Measurements from ENCODE around the gene BAIAP2. TPM values are rescaled to one million over a fixed set of nuclear protein-coding genes. Genes with fewer than 3 reads are reported as not detected.

The BAIAP2 gene
- total and polyA plus RNA-seq, 3 experiments from 2014 or later: 5.3 to 8.8 (median 6.6) TPM

DNA sequence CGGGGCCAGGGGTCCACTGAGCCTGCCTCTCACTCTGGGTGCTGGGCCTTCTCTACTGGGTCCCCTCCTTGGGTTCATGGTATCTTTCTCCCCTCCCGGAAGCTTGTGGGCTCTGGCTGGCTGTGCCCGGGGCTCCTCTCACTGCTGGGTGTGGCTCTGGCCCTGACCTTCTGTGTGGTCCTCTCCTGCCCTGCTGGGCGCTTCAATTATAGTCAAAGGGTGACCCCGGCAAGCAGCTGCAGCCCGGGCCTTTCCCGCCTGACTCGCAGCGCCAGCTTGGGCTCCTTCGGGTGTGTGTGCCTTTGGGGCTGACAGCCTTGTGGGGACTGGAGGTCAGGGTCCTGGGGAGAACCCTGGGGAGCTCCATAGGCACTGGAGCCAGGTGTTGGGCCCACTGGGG, 76.1 kb downstream of the BAIAP2 start:
- CTCF ChIA-PET: no interaction called here

DNA sequence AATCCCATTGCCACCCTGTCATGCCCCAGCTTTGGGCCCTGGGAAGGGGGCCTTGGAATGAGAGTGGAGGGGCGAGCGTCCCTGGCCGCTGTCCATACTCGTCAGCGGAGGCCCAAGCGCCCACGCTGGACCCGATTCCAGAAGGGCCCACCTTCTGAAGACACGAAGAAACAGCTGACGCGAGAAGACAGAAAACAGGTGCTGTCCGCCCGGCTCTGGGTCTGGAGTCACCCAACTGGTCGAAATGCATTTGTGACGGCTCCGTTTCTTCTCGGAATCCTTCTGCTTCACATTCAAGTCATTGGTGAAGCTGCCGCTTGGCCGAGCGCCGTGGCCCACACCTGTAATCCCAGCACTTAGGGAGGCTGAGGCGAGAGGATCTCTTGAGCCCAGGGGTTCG, 77.5 kb downstream of the BAIAP2 start:
- ChIA-PET POLR2A (no interaction called here), CTCF (no interaction called here)
- no peak overlapping the region for H3K4me3 Mint-ChIP-seq
- Histone ChIP-seq H3K4me1 (ENCODE audit: insufficient read depth, low read length) (no peaks in the 10 kb centered on the region), H3K4me3 (ENCODE audit: low read length) (no peak overlapping the region), H3K27me3 (ENCODE audit: insufficient read depth, low read length, poor library complexity, severe bottlenecking) (no peaks in the 10 kb centered on the region), H3K27ac (ENCODE audit: low read depth, low read length) (no peak overlapping the region), H3K9me3 (ENCODE audit: low read length) (no peaks in the 10 kb centered on the region), H3K36me3 (ENCODE audit: insufficient read depth, low read length) (no peaks in the 10 kb centered on the region)
- peaks cover 0 to 2% of the 10 kb centered on the region in 2 donors for H3K27me3 Mint-ChIP-seq
- no peaks in the 10 kb centered on the region for H3K9me3 Mint-ChIP-seq
- H3K36me3 Mint-ChIP-seq: no peaks in the 10 kb centered on the region
- H3K4me1 Mint-ChIP-seq: no peaks in the 10 kb centered on the region
- H3K27ac Mint-ChIP-seq: no peak overlapping the region
- no peak for DNase-seq

More for the DNA sequence above, 76.1 kb downstream of the BAIAP2 start:
- POLR2A ChIA-PET: no interaction called here
- no peaks in the 10 kb centered on the region for H3K36me3 ChIP-seq (ENCODE audit: insufficient read depth, low read length)
- no peak overlapping the region for H3K27ac ChIP-seq (ENCODE audit: low read depth, low read length)
- H3K9me3 ChIP-seq (ENCODE audit: low read length): no peaks in the 10 kb centered on the region
- DNase-seq: no peak
- no peak overlapping the region for H3K4me3 ChIP-seq (ENCODE audit: low read length)
- H3K4me3 Mint-ChIP-seq: no peak overlapping the region
- peaks cover 0 to 2% of the 10 kb centered on the region in 2 donors for H3K27me3 Mint-ChIP-seq
- H3K9me3 Mint-ChIP-seq: no peaks in the 10 kb centered on the region
- no peaks in the 10 kb centered on the region for H3K4me1 Mint-ChIP-seq
- no peak overlapping the region for H3K27ac Mint-ChIP-seq
- H3K27me3 ChIP-seq (ENCODE audit: insufficient read depth, low read length, poor library complexity, severe bottlenecking): no peaks in the 10 kb centered on the region
- H3K36me3 Mint-ChIP-seq: no peaks in the 10 kb centered on the region
- no peaks in the 10 kb centered on the region for H3K4me1 ChIP-seq (ENCODE audit: insufficient read depth, low read length)

DNA sequence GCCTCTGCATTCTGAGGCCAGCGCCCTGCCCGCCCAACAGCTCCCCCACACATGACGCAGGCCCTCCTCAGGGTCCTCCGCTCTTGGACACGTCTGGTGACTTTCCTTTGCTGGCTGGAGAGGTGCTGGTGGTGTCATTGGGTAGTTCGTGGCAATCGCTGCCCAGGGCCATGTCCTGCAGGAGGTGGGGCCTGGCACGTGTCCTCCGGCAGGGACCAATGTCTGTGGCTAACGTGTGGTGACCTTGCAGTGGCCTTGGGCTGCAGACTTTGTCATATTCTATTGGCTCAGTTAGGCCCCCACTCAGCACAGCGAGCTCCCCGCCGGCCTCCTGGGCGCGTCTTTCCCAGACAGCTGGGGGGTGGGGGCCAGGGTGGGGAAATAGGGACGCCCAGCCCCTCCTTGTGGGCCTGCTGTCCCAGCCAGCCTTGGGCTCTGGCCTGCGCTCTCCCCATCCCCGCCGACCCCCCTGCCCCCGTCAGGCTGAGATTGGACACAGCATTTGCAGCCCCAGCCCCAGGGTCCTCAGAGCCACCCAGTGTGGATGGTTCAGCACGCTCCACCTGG, 78.3 kb downstream of the BAIAP2 start:
- Mint-ChIP-seq H3K4me3 (no peak overlapping the region), H3K27ac (no peak overlapping the region)
- no peak for DNase-seq

DNA sequence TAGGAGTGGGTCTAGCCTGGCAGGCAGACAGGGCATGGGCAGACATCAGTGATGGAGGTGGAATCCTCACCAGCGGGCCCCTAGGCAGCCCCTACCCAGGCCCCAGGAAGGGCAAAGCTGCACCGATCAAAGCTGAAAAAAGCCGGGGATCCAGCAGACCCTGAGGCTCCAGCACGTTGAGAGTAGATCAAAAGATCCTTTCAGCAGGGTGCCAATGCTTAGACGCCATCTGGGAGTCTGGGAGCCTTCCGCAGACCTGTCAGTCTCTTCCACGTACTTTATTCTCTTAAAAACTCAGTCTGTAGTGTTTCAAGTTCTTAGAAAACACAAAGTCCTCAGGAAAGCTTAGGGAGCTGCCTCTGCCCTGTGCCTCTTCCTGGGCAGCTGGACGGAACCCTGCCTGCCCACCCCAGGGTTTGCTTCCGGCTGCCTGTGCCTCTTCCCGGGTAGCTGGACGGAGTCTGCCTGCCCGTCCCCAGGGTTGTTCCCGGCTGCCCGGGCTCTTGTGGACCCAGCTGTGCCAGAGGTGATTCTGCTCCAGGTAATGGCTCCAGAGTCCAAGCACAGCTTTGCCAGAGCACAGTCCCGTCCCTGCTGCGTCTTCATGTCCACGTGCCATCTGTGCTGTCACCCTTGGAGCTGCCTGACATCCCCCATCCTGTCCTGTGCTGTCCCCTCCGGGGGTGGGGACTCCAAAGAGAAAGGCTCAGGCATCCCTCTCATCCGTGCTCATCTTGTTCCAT, 79.6 kb downstream of the BAIAP2 start:
- DNase-seq: no peak
- H3K9me3 Mint-ChIP-seq: no peaks in the 10 kb centered on the region
- Histone ChIP-seq H3K4me1 (ENCODE audit: insufficient read depth, low read length) (no peaks in the 10 kb centered on the region), H3K27ac (ENCODE audit: low read depth, low read length) (no peak overlapping the region), H3K9me3 (ENCODE audit: low read length) (no peaks in the 10 kb centered on the region), H3K36me3 (ENCODE audit: insufficient read depth, low read length) (no peaks in the 10 kb centered on the region), H3K4me3 (ENCODE audit: low read length) (no peak overlapping the region), H3K27me3 (ENCODE audit: insufficient read depth, low read length, poor library complexity, severe bottlenecking) (no peaks in the 10 kb centered on the region)
- no peak overlapping the region for H3K4me3 Mint-ChIP-seq
- ChIA-PET POLR2A (interaction anchor here (0.7 kb wide), 1 partner anchor 75 kb away, joined by 5 read pairs; no protein-coding TSS in a partner anchor), CTCF (no interaction called here)
- peaks cover 2 to 4% of the 10 kb centered on the region in 2 donors for H3K27me3 Mint-ChIP-seq
- H3K27ac Mint-ChIP-seq: no peak overlapping the region
- H3K4me1 Mint-ChIP-seq: peaks cover 0 to 9% (median 0%) of the 10 kb centered on the region in 3 donors
- no peaks in the 10 kb centered on the region for H3K36me3 Mint-ChIP-seq

More for the DNA sequence above, 78.3 kb downstream of the BAIAP2 start:
- CTCF ChIA-PET: no interaction called here
- no peaks in the 10 kb centered on the region for H3K9me3 ChIP-seq (ENCODE audit: low read length)
- no peaks in the 10 kb centered on the region for H3K36me3 ChIP-seq (ENCODE audit: insufficient read depth, low read length)
- no peaks in the 10 kb centered on the region for H3K4me1 ChIP-seq (ENCODE audit: insufficient read depth, low read length)
- Mint-ChIP-seq H3K4me1 (no peaks in the 10 kb centered on the region), H3K36me3 (no peaks in the 10 kb centered on the region), H3K9me3 (no peaks in the 10 kb centered on the region), H3K27me3 (peaks cover 1 to 2% of the 10 kb centered on the region in 2 donors)
- POLR2A ChIA-PET: no interaction called here
- H3K27ac ChIP-seq (ENCODE audit: low read depth, low read length): no peak overlapping the region
- no peaks in the 10 kb centered on the region for H3K27me3 ChIP-seq (ENCODE audit: insufficient read depth, low read length, poor library complexity, severe bottlenecking)
- H3K4me3 ChIP-seq (ENCODE audit: low read length): no peak overlapping the region

DNA sequence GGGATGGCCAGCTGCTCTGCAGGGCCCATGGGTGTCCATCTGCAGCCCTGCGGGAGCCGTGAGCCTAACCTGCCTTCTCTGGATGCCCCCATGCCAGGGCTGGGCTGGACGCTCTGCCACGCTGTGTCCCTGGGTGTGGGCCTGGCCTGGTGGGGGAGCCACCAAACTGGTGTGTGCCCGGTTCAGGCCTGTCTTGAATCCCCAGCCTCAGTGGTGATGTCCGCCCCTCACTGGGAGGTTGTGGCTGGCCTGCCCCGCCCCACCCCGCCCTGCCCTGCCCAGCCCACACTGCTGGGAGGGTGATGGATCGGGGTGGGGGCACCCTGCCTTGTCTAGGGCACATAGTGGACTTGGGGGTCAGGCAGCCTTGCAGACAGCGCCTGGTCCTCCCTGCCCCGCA, 80.3 kb downstream of the BAIAP2 start:
- DNase-seq: no peak
- peaks cover 0 to 11% (median 0%) of the 10 kb centered on the region in 3 donors for H3K4me1 Mint-ChIP-seq
- CTCF ChIA-PET: no interaction called here
- Histone ChIP-seq H3K4me1 (ENCODE audit: insufficient read depth, low read length) (no peaks in the 10 kb centered on the region), H3K4me3 (ENCODE audit: low read length) (no peak overlapping the region), H3K36me3 (ENCODE audit: insufficient read depth, low read length) (no peaks in the 10 kb centered on the region), H3K27me3 (ENCODE audit: insufficient read depth, low read length, poor library complexity, severe bottlenecking) (no peaks in the 10 kb centered on the region), H3K9me3 (ENCODE audit: low read length) (no peaks in the 10 kb centered on the region), H3K27ac (ENCODE audit: low read depth, low read length) (no peak overlapping the region)
- no peak overlapping the region for H3K4me3 Mint-ChIP-seq
- no peaks in the 10 kb centered on the region for H3K9me3 Mint-ChIP-seq
- H3K36me3 Mint-ChIP-seq: no peaks in the 10 kb centered on the region
- H3K27me3 Mint-ChIP-seq: peaks cover 2 to 4% of the 10 kb centered on the region in 2 donors
- POLR2A ChIA-PET: no interaction called here
- no peak overlapping the region for H3K27ac Mint-ChIP-seq

DNA sequence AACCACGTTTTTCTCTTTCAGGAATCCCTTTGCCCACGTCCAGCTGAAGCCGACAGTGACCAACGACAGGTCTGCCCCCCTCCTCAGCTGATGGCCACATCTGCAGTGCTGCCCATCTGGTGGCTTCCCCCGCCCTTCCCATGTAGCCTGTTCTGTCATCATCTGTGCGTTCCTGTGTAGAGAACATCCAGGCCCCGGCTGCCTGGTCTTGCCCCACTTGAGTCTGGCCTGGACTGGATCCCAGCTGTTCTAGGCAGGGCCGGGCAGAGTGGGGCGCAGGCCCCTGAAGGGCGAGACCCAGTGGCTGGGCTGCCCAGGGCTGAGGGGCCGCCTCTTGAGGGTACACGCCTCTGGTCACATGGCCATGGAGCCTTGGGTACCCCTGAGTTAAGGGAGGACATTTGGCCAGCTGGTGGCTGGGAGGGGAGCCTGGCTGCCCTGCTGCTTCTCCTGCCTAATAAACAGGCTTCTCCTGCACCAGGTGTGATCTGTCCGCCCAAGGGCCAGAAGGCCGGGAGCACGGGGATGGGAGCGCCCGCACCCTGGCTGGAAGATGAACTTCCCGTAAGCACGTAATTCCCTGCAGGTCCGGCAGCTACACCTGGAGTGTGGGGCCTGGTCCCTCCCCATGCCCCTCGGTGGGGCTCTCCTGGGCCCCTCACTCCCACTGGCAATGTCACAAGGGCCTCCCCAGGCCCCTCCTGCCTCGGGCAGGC, 81.0 kb downstream of the BAIAP2 start:
- CTCF ChIA-PET: no interaction called here
- Mint-ChIP-seq H3K36me3 (no peaks in the 10 kb centered on the region), H3K27ac (peak overlapping the region in 1 of 8 donors; percentile 90), H3K4me3 (no peak overlapping the region), H3K9me3 (no peaks in the 10 kb centered on the region), H3K4me1 (peaks cover 0 to 11% (median 0%) of the 10 kb centered on the region in 3 donors), H3K27me3 (peaks cover 2 to 4% of the 10 kb centered on the region in 2 donors)
- Histone ChIP-seq H3K9me3 (ENCODE audit: low read length) (no peaks in the 10 kb centered on the region), H3K27me3 (ENCODE audit: insufficient read depth, low read length, poor library complexity, severe bottlenecking) (no peaks in the 10 kb centered on the region), H3K4me3 (ENCODE audit: low read length) (no peak overlapping the region), H3K36me3 (ENCODE audit: insufficient read depth, low read length) (no peaks in the 10 kb centered on the region), H3K4me1 (ENCODE audit: insufficient read depth, low read length) (no peaks in the 10 kb centered on the region), H3K27ac (ENCODE audit: low read depth, low read length) (no peak overlapping the region)
- POLR2A ChIA-PET: no interaction called here
- no peak for DNase-seq

DNA sequence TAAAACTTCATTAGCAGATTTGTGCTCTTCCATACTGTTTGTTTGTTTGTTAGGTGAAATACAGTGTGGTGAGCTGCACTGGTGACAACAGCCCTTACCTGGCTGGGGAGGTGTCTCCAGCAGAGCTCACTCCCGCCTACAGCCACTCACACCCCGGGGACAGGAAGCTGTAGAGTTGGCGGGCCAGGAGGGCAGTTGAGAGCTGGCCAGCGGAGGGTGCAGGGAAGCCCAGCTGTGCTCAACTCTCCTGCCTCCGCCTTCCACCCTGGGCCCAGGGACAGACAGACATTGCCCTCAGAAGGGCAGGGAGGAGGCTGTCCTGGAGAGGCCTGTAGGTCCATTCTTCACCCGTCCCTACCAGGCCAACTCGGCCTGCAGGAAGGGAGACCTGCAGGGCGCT, 81.8 kb downstream of the BAIAP2 start:
- H3K36me3 ChIP-seq (ENCODE audit: insufficient read depth, low read length): no peaks in the 10 kb centered on the region
- CTCF ChIA-PET: no interaction called here
- no peaks in the 10 kb centered on the region for H3K36me3 Mint-ChIP-seq
- H3K9me3 Mint-ChIP-seq: no peaks in the 10 kb centered on the region
- DNase-seq: no peak
- H3K27me3 ChIP-seq (ENCODE audit: insufficient read depth, low read length, poor library complexity, severe bottlenecking): no peaks in the 10 kb centered on the region
- no peak overlapping the region for H3K27ac Mint-ChIP-seq
- peaks cover under 1 to 4% of the 10 kb centered on the region in 2 donors for H3K27me3 Mint-ChIP-seq
- H3K4me3 Mint-ChIP-seq: no peak overlapping the region
- no peaks in the 10 kb centered on the region for H3K4me1 ChIP-seq (ENCODE audit: insufficient read depth, low read length)
- no peak overlapping the region for H3K27ac ChIP-seq (ENCODE audit: low read depth, low read length)
- POLR2A ChIA-PET: no interaction called here
- no peaks in the 10 kb centered on the region for H3K9me3 ChIP-seq (ENCODE audit: low read length)
- H3K4me1 Mint-ChIP-seq: peaks cover 0 to 11% (median 0%) of the 10 kb centered on the region in 3 donors
- H3K4me3 ChIP-seq (ENCODE audit: low read length): no peak overlapping the region

DNA sequence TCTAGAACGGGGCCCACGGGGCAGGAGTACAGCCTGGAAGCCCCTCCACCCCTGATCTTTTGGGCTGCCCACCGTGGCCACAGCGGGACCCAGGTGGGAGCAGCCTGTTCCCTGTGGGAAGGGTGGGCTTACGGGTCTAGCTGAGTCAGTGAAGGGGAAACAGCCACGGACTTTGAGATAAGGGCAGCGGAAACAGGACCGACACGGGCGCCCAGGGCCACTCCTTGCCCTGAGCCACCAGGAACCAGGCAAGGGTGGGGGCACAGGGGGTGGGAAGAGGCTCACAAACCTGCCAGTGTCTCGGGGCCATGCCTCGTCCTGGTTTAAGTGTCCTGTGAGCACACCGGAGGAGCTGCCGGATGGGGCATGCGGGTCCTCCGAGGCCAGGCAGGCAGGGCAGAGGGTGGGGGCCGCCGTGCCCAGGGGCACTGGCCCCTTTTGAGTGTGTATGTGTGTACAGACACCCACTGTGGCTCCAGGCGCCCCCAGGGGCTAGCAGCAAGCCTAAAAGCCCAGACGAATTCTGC, 82.8 kb downstream of the BAIAP2 start:
- H3K9me3 Mint-ChIP-seq: no peaks in the 10 kb centered on the region

More for the DNA sequence above, 82.8 kb downstream of the BAIAP2 start:
- Mint-ChIP-seq H3K27ac (no peak overlapping the region), H3K36me3 (no peaks in the 10 kb centered on the region), H3K4me3 (peak overlapping the region in 1 of 7 donors; percentile 36), H3K27me3 (peaks cover 0 to 4% of the 10 kb centered on the region in 2 donors), H3K4me1 (peaks cover 0 to 11% (median 0%) of the 10 kb centered on the region in 3 donors)
- no peaks in the 10 kb centered on the region for H3K27me3 ChIP-seq (ENCODE audit: insufficient read depth, low read length, poor library complexity, severe bottlenecking)
- no peak overlapping the region for H3K4me3 ChIP-seq (ENCODE audit: low read length)
- no peaks in the 10 kb centered on the region for H3K36me3 ChIP-seq (ENCODE audit: insufficient read depth, low read length)
- no peaks in the 10 kb centered on the region for H3K4me1 ChIP-seq (ENCODE audit: insufficient read depth, low read length)
- no peak overlapping the region for H3K27ac ChIP-seq (ENCODE audit: low read depth, low read length)
- H3K9me3 ChIP-seq (ENCODE audit: low read length): no peaks in the 10 kb centered on the region
- no peak for DNase-seq
- POLR2A ChIA-PET: no interaction called here
- CTCF ChIA-PET: no interaction called here
